GM13977 (cell line): Measurements from ENCODE around the gene ZCCHC17.

ENCODE experiments used
- DNase-seq: peaks from one replicate; pipeline ENCODE4 v3.0.0; 2012; ENCODE audit warnings: low spot score
- in situ Hi-C: fragments of 300-500 bp; cut with MboI; formaldehyde crosslinking; loops from one replicate; pipeline ENCODE4 v1.12.0; 2022; ENCODE audit warnings: low sequenced_read_pairs, low pct_unique_long_range_greater_than_20kb, mixed read lengths, inconsistent platforms; ENCODE audit not compliant: unreplicated experiment
- TF ChIP-seq, protein P1 (sequence below): IDR thresholded peaks from 2 replicates; pipeline ENCODE4 v1.5.1; 2012; ENCODE audit warnings: mild to moderate bottlenecking, control low read depth; ENCODE audit not compliant: insufficient read depth; ENCODE audit errors: extremely low read depth, missing control alignments

The ZCCHC17 gene, protein sequence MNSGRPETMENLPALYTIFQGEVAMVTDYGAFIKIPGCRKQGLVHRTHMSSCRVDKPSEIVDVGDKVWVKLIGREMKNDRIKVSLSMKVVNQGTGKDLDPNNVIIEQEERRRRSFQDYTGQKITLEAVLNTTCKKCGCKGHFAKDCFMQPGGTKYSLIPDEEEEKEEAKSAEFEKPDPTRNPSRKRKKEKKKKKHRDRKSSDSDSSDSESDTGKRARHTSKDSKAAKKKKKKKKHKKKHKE

DNA sequence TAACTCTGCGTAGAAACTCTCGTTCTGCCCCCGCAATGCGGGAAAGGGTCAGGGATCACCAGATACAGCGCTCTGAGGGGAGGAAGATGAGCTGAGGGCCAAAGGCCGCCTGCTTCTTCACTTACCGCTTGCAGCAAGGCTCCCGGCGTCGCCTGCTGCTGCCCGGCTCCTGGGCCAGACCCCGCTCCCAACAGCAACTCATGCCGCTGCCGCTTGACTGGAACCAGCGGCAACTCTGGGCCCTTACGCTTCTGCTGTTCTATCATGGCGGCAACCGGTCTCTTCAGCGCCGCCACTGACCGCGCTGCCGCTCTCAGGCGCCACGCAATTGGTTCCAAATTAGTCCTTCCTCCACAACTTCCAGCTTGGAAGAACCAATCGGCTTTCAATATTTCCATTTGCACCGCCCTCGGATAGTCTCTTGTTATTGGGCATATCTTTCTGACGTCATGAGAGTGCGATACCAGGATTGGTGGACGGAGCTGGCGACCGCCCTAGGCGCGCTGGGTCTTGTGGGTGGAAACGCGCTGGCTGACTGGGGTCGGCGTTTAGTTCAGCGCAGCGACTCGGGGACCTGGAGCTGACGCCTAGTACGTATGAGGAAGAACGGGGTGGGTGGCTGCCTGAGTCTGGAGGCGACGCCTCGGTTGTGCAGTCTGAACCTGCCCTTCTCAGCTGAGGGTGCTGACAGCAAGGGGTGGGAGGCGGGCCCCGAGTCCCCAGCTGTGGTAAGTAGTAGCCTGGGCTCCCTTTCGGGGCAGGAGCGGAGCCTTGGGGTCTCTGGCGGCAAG lies at the start of gene ZCCHC17, which contains the start of gene SNRNP40:
TSS of gene ZCCHC17 (plus strand) at position 547 of the 791 bp plus-strand sequence. CDS start 13,067 bp downstream, outside the sequence.
TSS of gene SNRNP40 (minus strand) at position 303 of the 791 bp plus-strand sequence. CDS start at position 266, 37 bp downstream.
- in situ Hi-C loops = no loop called here
- peak; percentile 95 for DNase-seq
- TF ChIP-seq, protein P1, sequence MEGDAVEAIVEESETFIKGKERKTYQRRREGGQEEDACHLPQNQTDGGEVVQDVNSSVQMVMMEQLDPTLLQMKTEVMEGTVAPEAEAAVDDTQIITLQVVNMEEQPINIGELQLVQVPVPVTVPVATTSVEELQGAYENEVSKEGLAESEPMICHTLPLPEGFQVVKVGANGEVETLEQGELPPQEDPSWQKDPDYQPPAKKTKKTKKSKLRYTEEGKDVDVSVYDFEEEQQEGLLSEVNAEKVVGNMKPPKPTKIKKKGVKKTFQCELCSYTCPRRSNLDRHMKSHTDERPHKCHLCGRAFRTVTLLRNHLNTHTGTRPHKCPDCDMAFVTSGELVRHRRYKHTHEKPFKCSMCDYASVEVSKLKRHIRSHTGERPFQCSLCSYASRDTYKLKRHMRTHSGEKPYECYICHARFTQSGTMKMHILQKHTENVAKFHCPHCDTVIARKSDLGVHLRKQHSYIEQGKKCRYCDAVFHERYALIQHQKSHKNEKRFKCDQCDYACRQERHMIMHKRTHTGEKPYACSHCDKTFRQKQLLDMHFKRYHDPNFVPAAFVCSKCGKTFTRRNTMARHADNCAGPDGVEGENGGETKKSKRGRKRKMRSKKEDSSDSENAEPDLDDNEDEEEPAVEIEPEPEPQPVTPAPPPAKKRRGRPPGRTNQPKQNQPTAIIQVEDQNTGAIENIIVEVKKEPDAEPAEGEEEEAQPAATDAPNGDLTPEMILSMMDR = no peak

DNA sequence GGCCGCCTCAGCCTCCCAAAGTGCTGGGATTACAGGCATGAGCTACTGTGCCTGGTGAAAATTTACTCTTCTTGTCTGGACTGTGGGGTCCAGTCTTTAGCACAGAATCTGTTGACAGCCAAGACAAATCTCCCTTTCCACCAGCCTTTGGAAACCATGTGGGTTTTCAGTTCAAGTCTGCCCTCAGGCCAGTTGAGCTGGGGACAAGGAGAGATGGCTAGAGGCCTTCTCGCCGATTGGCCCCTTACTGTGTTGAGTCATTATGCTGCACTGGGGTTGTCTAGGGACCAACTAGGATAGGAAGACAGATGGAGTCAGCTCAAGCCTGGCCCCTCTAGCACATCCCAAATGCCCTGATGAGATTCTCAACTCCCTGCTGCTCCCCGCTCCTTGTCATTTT lies 48.6 kb upstream of the ZCCHC17 start:
- DNase-seq = no peak
- TF ChIP-seq, protein P1 = no peak
- in situ Hi-C loops = no loop called here

DNA sequence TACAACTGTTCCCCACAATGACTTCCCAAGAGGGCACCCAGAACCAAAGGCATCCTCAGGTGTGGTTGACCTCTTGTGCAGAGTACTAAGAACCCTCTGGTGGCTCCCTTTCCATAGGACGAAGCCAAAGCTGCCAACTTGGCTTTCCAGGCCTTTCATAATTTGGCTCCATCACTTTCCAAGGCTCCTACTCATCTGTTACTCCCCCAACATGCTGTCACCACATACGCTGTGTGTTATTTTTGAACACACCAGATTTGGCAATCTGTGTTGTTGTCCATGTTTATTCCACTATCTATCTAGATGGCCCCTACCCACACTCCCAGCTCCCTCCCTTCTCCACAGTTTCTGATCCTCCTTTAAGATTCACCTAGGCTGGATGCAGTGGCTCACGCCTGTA lies 47.0 kb upstream of the ZCCHC17 start:
- in situ Hi-C loops = no loop called here
- DNase-seq = no peak

DNA sequence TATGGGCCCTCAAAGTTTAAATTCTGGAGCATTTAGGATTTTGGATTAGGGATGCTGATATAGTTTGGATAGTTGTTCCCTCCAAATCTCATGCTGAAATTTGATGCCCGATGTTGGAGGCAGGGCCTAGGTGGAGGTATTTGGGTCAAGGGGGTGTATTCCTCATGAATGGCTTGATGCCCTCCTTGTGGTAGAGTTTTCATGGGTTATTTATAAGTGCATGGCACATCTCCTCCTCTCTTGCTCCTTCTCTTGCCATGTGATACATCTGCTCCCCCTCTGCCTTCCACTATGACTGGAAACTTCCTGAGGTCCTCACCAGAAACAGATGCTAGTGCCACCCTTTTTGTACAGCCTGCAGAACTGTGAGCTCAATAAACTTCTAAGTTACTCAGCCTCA lies 39.6 kb upstream of the ZCCHC17 start:
- in situ Hi-C loops = no loop called here

More for the DNA sequence above, 47.0 kb upstream of the ZCCHC17 start:
- TF ChIP-seq, protein P1 = no peak

DNA sequence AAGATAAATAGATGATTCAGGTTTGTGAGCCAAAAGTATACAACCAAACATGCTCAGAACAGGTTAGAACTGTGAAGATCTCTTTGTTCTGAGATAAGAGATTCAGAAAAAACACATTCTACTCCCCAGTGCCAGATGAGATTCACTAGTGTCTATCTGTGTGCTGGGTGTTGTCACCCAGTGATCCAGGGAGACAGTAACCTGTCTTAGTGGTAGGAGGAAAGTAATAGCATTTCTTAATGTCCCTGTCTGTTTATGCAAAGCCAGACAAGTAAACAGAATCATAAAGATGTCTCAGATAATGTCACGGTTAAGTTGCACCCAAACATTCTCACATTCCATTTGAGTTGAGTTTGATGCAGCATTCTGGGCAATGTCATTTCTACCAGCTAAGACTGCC lies 38.3 kb upstream of the ZCCHC17 start:
- TF ChIP-seq, protein P1 = no peak
- DNase-seq = no peak
- in situ Hi-C loops = no loop called here

More for the DNA sequence above, 39.6 kb upstream of the ZCCHC17 start:
- TF ChIP-seq, protein P1 = no peak
- no peak for DNase-seq

DNA sequence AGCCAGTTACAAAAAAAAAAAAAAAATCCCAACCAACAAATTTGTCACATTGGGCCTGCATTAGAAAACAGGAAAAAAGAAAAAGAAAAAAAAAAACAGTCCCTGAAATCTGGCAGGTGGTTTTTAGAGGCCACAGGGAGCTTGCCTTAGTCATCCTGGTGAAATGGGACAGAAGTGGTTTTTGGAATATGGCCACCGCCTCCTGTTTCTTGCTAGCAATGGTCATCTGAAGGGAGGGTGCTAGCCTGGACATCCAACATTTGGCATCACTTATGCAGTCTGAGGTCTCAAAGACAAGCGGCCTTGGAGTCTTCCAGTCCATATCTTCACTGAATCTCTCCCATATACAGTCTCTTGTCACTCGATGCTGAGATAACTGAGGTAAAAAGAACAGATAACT lies 37.1 kb upstream of the ZCCHC17 start:
- in situ Hi-C loops = no loop called here
- TF ChIP-seq, protein P1 = no peak
- no peak for DNase-seq
